Natural killer cell treated with Interleukin-12 subunit alpha and Interleukin-12 subunit beta and Interleukin-15 and Interleukin-18, amount 100 ng/mL, for 72 hours (primary cell): ENCODE results near the gene QSER1. TPM values are rescaled to one million over a fixed set of nuclear protein-coding genes. Genes with fewer than 3 reads are reported as not detected.

ENCODE experiments used
- ATAC-seq, 2 donors: fragments of 150-1000 bp; cut with Tn5 transposase in 1 of 2; sonication (Bioruptor Pico), chemical (Tn5 transposase) in 1 of 2; 2 replicates each; pipeline ENCODE4 v1.10.0; 2021
- DNase-seq: peaks from one replicate; pipeline ENCODE4 v3.0.0; 2022; ENCODE audit warnings: low spot score
- H3K27ac Mint-ChIP-seq, 2 donors: 1 replicate in 1 of 2; 2 replicates in 1 of 2; pipeline ENCODE4 v1.8.0; 2022; ENCODE audit warnings: mixed read lengths in 2 of 2, mild to moderate bottlenecking in 1 of 2, moderate library complexity in 1 of 2
- H3K27me3 Mint-ChIP-seq, 2 donors: 1 replicate in 1 of 2; 2 replicates in 1 of 2; pipeline ENCODE4 v1.8.0; 2022; ENCODE audit warnings: mixed read lengths in 2 of 2
- H3K36me3 Mint-ChIP-seq: one replicate; pipeline ENCODE4 v1.8.0; 2022; ENCODE audit warnings: mixed read lengths
- H3K4me1 Mint-ChIP-seq, 2 donors: 1 replicate in 1 of 2; 2 replicates in 1 of 2; pipeline ENCODE4 v1.8.0; 2022; ENCODE audit warnings: low read depth in 2 of 2, mixed read lengths in 2 of 2, mild to moderate bottlenecking in 1 of 2
- H3K4me3 Mint-ChIP-seq: one replicate; pipeline ENCODE4 v1.8.0; 2022; ENCODE audit warnings: mixed read lengths
- H3K9me3 Mint-ChIP-seq: 2 replicates; pipeline ENCODE4 v1.8.0; 2022; ENCODE audit warnings: mixed read lengths
- total RNA-seq, 2 donors: library from RNA; stranded (reverse); gene quantifications; one replicate each; pipeline ENCODE4 v1.2.3, GENCODE V29; 2022

Gene QSER1
- total RNA-seq, 2 donors from 2014 or later, result 15.5 to 22.6 TPM

DNA sequence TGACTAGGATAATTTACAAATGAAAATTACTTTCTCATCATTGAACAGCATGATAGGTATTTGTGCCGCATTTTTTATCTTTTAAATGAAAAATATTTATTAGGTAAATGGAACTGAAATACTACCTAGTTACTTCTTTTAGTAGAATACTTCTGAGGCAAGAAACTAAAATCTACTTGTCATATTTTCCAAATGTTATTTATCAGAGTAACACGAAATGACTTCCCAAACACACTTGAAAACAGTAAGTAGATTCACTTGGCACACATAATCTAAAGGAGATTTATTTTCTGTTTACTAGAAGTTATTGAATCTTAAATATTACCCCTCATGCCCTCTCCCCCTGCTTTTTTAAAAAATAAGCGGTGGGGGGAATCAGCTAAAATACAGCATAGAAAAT lies 2.3 kb downstream of the QSER1 start:
- ATAC-seq, result no peak
- Mint-ChIP-seq H3K4me1 (peaks cover 34 to 35% of the 10 kb centered on the region in 2 donors), H3K36me3 (no peaks in the 10 kb centered on the region), H3K27ac (no peak overlapping the region), H3K9me3 (no peaks in the 10 kb centered on the region), H3K27me3 (no peaks in the 10 kb centered on the region), H3K4me3 (no peak overlapping the region)
- DNase-seq, result no peak

DNA sequence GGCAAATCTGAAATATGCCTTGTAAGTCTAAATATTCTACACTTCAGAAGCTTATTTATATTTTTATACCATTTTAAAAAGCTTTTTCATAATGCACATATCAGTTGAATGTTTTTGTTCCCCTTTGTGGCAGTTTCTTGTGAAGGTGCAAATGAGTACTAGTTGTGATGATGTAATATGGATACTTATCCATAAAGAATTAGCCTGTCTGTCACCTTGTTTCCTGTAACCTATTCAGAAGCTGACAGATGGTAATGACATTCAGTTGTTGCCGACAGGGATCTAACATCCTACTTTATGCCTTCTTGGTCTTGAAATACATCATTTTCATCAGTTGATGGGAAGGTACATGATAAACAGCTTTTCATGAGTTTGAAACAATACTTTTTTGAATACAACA lies 2.9 kb downstream of the QSER1 start:
- DNase-seq (no peak), ATAC-seq (no peak)
- Mint-ChIP-seq H3K4me3 (no peak overlapping the region), H3K36me3 (no peaks in the 10 kb centered on the region), H3K27ac (no peak overlapping the region), H3K27me3 (no peaks in the 10 kb centered on the region), H3K9me3 (no peaks in the 10 kb centered on the region), H3K4me1 (peaks cover 36 to 38% of the 10 kb centered on the region in 2 donors)

DNA sequence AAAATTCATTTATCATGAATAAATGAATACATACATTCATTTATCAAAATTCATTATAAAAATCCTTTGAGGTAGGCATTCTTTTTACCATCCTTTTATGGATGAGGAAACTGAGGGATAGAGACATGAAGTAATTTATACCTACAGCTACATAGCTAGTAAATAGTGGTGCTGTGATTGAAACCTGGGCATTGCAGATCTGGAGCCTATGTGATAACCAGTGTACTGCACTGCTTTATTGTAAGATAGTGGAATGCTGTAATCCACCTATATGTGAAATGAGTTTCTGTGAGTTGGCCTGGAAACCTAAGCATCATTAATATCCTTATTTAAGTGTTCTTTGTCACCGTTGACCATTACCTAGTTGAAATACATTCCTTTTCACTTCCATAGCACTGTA lies 4.5 kb downstream of the QSER1 start:
- DNase-seq (no peak), ATAC-seq (no peak)
- no peak overlapping the region for H3K27ac Mint-ChIP-seq
- no peak overlapping the region for H3K4me3 Mint-ChIP-seq
- no peaks in the 10 kb centered on the region for H3K27me3 Mint-ChIP-seq
- no peaks in the 10 kb centered on the region for H3K36me3 Mint-ChIP-seq
- no peaks in the 10 kb centered on the region for H3K9me3 Mint-ChIP-seq
- peaks cover 34 to 38% of the 10 kb centered on the region in 2 donors for H3K4me1 Mint-ChIP-seq

DNA sequence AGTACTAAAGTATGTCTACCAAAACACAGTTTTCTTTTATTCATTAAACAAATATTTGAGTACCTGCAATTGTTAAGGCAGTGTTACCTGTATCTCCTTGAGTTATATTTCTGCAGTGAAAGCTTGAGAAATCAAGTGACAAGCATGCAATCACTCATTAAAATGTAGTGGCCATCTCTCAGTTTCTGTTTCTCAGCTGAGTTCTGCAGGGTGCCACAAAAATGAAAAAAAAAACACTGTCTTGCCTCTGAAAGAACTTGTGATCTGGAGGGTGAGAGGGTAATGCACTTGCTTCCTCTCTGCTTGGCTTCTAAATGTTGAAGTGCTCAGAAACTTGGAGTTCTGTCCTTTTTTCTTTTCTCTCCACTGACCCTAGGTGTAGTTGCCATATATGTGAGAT lies 6.8 kb downstream of the QSER1 start:
- no peaks in the 10 kb centered on the region for H3K9me3 Mint-ChIP-seq
- H3K36me3 Mint-ChIP-seq, result no peaks in the 10 kb centered on the region
- peaks cover 30 to 32% of the 10 kb centered on the region in 2 donors for H3K4me1 Mint-ChIP-seq
- no peaks in the 10 kb centered on the region for H3K27me3 Mint-ChIP-seq
- DNase-seq (no peak), ATAC-seq (no peak)
- H3K4me3 Mint-ChIP-seq, result peak overlapping the region; percentile 30
- peak overlapping the region; percentile 16 to 26 for H3K27ac Mint-ChIP-seq

DNA sequence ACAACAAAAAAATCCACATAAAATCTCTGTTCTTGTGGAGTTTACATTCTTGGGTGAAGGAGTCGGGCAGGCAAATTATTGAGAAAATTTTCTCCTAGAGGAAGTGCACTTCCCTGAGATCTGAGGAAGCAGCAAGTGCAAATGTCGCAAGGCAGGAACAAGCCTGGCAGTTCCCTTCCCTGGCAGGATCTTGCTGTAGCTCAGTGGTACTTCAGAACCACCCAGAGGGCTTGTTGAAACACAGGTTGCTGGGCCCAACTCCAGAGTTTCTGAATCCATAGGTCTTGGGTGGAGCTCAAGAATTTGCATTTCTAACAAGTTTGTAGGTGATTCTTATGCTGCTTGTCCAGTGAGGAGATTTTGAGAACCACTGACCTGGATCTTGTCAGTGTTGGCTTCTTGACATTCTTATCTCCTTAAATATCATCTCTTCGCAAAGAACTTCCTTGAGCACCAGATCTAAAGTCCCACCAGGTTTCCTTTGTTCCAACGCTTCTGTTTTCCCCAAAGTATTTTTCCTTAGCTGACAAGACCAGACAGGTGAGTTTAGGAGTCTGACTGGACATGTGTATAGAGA lies 9.6 kb downstream of the QSER1 start:
- Mint-ChIP-seq H3K4me1 (peaks cover 29 to 31% of the 10 kb centered on the region in 2 donors), H3K4me3 (no peak overlapping the region), H3K27me3 (no peaks in the 10 kb centered on the region), H3K27ac (no peak overlapping the region), H3K9me3 (no peaks in the 10 kb centered on the region), H3K36me3 (no peaks in the 10 kb centered on the region)
- DNase-seq, result no peak
- ATAC-seq, result no peak

DNA sequence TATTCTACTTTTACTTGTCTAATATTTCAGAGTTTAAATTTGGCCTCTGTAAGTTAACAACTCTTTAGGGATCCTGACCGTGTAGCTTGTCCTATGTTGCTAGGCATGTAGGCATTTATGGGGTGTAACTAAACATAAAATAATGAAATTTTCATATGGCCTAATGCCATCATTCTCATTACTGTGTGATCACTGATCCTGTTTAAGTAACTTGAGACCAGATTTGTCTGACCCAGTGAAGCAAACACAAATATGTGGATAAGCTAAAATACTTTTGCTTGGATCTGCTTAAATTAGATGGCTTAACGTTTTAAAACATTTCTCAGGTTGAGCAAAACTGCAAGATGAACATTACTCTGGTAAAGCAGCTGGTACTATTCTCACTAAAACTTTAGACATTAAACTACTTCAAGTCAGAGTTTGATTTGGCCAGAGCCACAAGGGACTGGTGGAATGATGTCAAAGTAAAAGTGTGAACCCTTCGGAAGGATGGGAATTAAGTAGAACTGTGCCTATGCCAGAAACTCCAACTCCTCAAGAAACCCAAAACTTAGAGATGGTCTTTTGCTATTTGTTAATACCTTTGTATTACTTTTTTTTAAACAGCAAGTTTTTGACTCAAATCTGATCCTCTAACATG lies 12.5 kb downstream of the QSER1 start:
- no peaks in the 10 kb centered on the region for H3K9me3 Mint-ChIP-seq
- no peak for DNase-seq
- H3K36me3 Mint-ChIP-seq, result no peaks in the 10 kb centered on the region
- peaks cover 11 to 14% of the 10 kb centered on the region in 2 donors for H3K4me1 Mint-ChIP-seq
- no peak for ATAC-seq
- no peak overlapping the region for H3K27ac Mint-ChIP-seq
- no peak overlapping the region for H3K4me3 Mint-ChIP-seq
- no peaks in the 10 kb centered on the region for H3K27me3 Mint-ChIP-seq

DNA sequence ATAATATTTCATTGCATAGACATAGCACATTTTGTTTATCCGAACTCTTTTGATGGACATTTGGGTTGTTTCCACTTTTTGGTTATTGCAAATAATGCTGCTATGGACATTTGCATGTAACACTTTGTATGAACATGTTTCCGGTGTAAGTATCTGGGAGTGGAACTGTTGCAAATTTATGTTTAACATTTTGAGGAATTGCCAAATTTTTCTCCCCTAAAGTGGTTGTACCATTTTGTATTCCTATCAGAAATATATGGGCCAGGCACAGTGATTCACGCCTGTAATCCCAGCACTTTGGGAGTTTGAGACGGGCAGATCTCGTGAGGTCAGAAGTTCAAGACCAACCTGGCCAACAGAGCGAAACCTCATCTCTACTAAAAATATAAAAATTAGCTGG lies 16.0 kb downstream of the QSER1 start:
- Mint-ChIP-seq H3K4me1 (peaks cover 9 to 15% of the 10 kb centered on the region in 2 donors), H3K27me3 (no peaks in the 10 kb centered on the region), H3K9me3 (no peaks in the 10 kb centered on the region), H3K4me3 (no peak overlapping the region), H3K36me3 (no peaks in the 10 kb centered on the region), H3K27ac (no peak overlapping the region)
- DNase-seq (no peak), ATAC-seq (no peak)

DNA sequence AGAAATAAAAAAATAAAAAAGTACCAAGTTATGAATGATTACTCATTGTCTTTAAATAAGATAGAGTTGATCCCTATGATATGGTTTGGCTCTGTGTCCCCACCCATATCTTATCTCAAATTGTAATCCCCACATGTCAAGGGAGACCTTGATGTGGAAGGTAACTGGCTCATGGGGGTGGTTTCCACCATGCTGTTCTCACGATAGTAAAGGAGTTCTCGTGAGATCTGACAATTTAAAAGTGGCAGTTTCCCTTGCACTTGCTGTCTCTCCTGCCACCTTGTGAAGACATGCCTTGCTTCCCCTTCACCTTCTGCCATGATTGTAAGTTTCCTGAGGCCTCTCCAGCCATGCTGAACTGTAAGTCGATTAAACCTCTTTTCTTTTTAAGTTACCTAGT lies 18.8 kb downstream of the QSER1 start:
- peaks cover 9 to 15% of the 10 kb centered on the region in 2 donors for H3K4me1 Mint-ChIP-seq
- no peaks in the 10 kb centered on the region for H3K9me3 Mint-ChIP-seq
- DNase-seq, result no peak
- no peak for ATAC-seq
- no peaks in the 10 kb centered on the region for H3K36me3 Mint-ChIP-seq
- no peak overlapping the region for H3K27ac Mint-ChIP-seq
- no peaks in the 10 kb centered on the region for H3K27me3 Mint-ChIP-seq
- no peak overlapping the region for H3K4me3 Mint-ChIP-seq

DNA sequence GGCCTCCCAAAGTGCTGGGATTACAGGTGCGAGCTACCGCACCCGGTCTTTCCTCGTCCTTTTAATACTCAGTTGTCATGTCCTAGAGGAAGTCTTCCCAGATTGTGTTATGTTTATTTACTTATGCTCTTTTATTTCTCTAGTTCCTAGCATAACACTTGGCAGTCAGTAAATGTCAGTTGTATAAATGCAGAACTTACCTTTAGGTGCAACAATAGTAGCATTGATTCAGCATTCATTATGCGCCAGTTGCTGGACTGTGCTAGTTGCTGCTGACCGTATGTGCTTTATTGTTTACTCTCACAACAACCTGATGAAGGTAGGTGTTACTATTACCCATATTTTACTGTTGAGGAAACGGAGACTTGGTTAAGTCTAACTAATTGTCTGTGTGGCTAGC lies 20.8 kb downstream of the QSER1 start:
- DNase-seq (no peak), ATAC-seq (no peak)
- H3K27me3 Mint-ChIP-seq, result no peaks in the 10 kb centered on the region
- peaks cover 16 to 20% of the 10 kb centered on the region in 2 donors for H3K4me1 Mint-ChIP-seq
- H3K9me3 Mint-ChIP-seq, result no peaks in the 10 kb centered on the region
- no peak overlapping the region for H3K4me3 Mint-ChIP-seq
- no peaks in the 10 kb centered on the region for H3K36me3 Mint-ChIP-seq
- H3K27ac Mint-ChIP-seq, result no peak overlapping the region

DNA sequence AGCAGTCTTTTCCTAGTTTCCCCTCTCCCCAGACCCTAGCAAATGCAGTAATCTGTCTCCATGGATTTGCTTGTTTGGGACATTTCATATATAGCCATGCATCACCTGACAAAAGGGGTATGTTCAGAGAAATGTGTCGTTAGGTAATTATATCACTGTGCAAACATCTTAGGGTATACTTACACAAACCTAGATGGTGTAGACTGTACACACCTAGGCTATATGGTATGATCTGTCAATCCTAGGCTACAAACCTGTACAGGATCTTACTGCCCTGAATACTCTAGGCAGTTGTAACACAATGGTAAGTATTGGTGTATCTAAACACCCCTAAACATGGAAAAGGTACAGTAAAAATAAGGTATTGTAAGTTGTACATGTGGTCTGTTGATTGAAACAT lies 23.8 kb downstream of the QSER1 start:
- Mint-ChIP-seq H3K36me3 (no peaks in the 10 kb centered on the region), H3K27me3 (no peaks in the 10 kb centered on the region), H3K4me3 (no peak overlapping the region), H3K27ac (no peak overlapping the region), H3K4me1 (peaks cover 30 to 34% of the 10 kb centered on the region in 2 donors), H3K9me3 (no peaks in the 10 kb centered on the region)
- no peak for DNase-seq
- no peak for ATAC-seq

DNA sequence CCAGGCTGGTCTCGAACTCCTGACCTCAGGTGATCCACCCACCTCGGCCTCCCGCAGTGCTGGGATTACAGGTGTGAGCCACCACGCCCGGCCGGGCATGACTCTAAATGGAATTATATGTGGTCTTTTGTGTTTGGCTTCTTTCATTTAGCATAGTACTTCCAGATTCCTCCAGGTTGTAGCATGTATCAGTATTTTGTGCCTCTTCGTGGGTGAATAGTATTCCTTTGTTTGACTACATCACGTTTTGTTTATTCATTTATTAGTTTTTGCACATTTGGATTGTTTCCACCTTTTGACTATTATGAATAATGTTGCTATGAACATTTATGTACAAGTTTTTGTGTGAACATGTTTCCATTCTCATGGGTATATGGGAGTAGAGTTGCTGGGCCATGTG lies 24.4 kb downstream of the QSER1 start:
- ATAC-seq, result no peak
- no peaks in the 10 kb centered on the region for H3K27me3 Mint-ChIP-seq
- H3K36me3 Mint-ChIP-seq, result no peaks in the 10 kb centered on the region
- H3K9me3 Mint-ChIP-seq, result no peaks in the 10 kb centered on the region
- DNase-seq, result no peak
- no peak overlapping the region for H3K4me3 Mint-ChIP-seq
- H3K4me1 Mint-ChIP-seq, result peaks cover 28 to 30% of the 10 kb centered on the region in 2 donors
- no peak overlapping the region for H3K27ac Mint-ChIP-seq

DNA sequence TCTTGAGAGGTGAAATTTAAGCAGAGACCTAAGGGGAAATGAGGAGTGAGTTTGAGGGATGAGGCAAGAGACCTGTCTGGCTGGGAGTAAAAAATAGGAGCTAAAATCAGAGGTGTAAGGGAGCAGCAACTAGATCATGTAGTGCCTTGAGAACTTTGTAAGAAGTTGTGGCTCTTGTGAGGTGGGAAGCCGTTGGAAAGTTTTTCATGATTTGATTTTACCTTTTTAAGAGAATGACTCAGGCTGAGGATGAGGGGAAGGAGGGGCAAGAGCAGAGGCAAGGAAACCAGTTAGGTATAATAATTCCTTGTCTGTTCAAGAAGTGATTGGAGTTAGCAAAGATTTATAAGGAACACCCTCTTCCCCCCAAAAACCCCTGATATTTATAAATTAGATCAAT lies 25.8 kb downstream of the QSER1 start:
- Mint-ChIP-seq H3K4me1 (peaks cover 23 to 26% of the 10 kb centered on the region in 2 donors), H3K27me3 (no peaks in the 10 kb centered on the region), H3K4me3 (no peak overlapping the region), H3K27ac (no peak overlapping the region), H3K9me3 (no peaks in the 10 kb centered on the region), H3K36me3 (no peaks in the 10 kb centered on the region)
- DNase-seq (no peak), ATAC-seq (no peak)

DNA sequence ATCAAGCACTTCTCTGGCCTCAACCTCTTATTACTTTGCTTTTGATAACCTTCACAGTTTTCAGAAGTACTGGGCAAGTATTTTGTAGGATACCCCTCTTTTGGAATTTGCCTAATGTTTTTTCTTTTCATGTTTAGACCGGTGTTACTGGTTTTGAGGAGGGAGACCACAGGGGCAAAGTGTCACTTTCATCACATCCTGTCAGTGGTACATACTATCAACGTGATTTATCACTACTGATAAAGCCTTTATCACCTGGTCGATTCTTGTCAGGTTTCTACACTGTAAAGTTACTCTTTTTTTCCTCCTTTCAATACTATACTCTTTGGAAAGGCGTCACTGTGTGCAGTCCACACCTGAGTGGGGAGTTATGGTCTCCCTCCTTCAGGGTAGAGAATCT lies 26.7 kb downstream of the QSER1 start:
- no peak overlapping the region for H3K4me3 Mint-ChIP-seq
- peaks cover 23 to 26% of the 10 kb centered on the region in 2 donors for H3K4me1 Mint-ChIP-seq
- no peak overlapping the region for H3K27ac Mint-ChIP-seq
- H3K27me3 Mint-ChIP-seq, result no peaks in the 10 kb centered on the region
- no peaks in the 10 kb centered on the region for H3K9me3 Mint-ChIP-seq
- no peaks in the 10 kb centered on the region for H3K36me3 Mint-ChIP-seq
- DNase-seq (no peak), ATAC-seq (no peak)

DNA sequence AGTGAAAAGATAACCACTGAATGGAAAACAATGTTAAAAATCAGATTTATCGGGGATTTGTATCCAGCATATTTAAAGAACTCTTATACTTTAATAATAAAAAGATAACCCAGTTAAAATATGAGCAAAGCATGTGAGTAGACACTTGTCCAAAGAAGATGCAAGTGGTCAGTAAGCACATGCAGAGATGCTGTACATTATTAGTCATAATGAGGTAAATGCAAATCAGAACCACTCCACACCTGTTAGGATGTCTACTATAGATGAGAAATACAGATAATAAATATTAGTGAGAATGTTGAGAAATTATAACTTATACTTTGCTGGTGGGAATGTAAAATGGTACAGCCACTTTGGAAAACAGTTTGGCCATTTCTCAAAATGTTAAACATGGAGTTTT lies 28.0 kb downstream of the QSER1 start:
- DNase-seq, result no peak
- Mint-ChIP-seq H3K4me3 (no peak overlapping the region), H3K4me1 (peaks cover 23 to 26% of the 10 kb centered on the region in 2 donors), H3K36me3 (no peaks in the 10 kb centered on the region), H3K9me3 (no peaks in the 10 kb centered on the region), H3K27ac (no peak overlapping the region), H3K27me3 (no peaks in the 10 kb centered on the region)
- ATAC-seq, result no peak

DNA sequence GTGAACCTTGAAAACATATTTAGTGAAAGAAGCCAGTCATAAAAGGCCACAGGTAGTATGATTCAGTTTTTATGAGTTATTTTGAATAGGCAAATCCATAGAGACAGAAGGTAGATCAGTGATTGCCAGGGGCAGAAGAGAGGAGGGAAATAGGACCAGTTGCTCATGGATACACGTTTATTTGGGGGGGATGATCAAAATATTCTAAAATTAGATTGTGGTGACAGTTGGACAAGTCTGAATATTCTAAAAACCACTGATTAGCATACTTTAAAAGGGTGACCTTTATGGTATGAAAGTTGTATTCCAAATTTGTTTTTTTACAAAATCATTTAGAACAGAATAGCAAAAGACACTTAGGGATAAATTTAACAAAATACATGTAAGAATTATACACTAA lies 28.6 kb downstream of the QSER1 start:
- Mint-ChIP-seq H3K9me3 (no peaks in the 10 kb centered on the region), H3K4me3 (no peak overlapping the region), H3K36me3 (no peaks in the 10 kb centered on the region), H3K27ac (no peak overlapping the region), H3K4me1 (peaks cover 23 to 26% of the 10 kb centered on the region in 2 donors), H3K27me3 (no peaks in the 10 kb centered on the region)
- no peak for ATAC-seq
- no peak for DNase-seq
